IPS-11a (cell line): ENCODE results near the gene RHOBTB3.

Experiments used
- H3K4me3 ChIP-seq: one replicate; pipeline ENCODE4 v1.5.1; 2013; ENCODE audit warnings: low read depth, low read length, control low read depth

Gene RHOBTB3

GRCh38 chr5:95730011-95730700 is 980 bp upstream of the RHOBTB3 start:
- H3K4me3 ChIP-seq: peak overlapping the region; percentile 68

- H3K4me3 ChIP-seq: peak overlapping the region; percentile 68
Observed at GRCh38 chr5:95731571-95732554, 727 bp downstream of the RHOBTB3 start.

GRCh38 chr5:95733107-95733665 is 2.0 kb downstream of the RHOBTB3 start:
- H3K4me3 ChIP-seq: no peak overlapping the region

GRCh38 chr5:95734187-95734586 is 3.1 kb downstream of the RHOBTB3 start:
- H3K4me3 ChIP-seq: no peak overlapping the region

- H3K4me3 ChIP-seq: no peak overlapping the region
Observed at GRCh38 chr5:95734906-95735305, 3.8 kb downstream of the RHOBTB3 start.

- no peak overlapping the region for H3K4me3 ChIP-seq
Observed at GRCh38 chr5:95735406-95735805, 4.3 kb downstream of the RHOBTB3 start.

DNA sequence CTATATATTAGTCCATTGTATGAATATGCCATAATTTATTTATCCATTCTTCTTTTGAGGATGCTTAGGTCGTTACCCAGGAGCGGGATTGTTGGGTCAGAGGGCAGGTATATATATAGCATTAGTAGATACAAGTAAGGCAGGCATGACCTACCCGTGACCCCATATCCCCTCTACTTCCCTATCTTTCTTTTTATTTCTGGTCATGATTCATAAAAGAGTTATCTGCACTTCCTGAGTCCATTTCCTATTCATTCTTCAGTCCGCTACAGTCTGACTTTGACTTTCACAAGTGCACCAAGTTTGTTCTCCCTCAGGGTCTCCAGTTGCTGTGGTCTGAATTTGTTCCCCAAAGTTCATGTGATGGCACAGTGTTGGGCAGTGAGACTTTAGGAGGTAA is 6.9 kb downstream of the RHOBTB3 start:
- H3K4me3 ChIP-seq: no peak overlapping the region

- no peak overlapping the region for H3K4me3 ChIP-seq
Observed at GRCh38 chr5:95738834-95739233, 7.7 kb downstream of the RHOBTB3 start.

DNA sequence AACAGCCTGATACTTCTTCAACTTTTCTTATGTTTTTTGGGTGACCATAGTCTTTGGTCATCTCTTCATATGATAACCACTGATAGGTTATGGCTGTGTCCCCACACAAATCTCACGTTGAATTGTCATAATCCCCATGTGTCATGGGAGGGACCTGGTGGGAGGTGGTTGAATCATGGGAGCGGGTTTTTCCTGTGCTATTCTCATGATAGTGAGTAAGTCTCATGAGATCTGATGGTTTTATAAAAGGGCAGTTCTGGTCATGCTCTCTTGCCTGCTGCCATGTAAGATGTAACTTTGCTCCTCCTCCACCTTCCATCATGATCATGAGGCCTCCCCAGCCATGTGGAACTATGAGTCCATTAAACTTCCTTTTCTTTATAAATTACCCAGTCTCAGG is 8.7 kb downstream of the RHOBTB3 start:
- no peak overlapping the region for H3K4me3 ChIP-seq

- H3K4me3 ChIP-seq: no peak overlapping the region
Observed at GRCh38 chr5:95741458-95741857, 10.3 kb downstream of the RHOBTB3 start.

- H3K4me3 ChIP-seq: no peak overlapping the region
Observed at GRCh38 chr5:95743232-95743631, 12.1 kb downstream of the RHOBTB3 start.

GRCh38 chr5:95743877-95744276 is 12.7 kb downstream of the RHOBTB3 start:
- no peak overlapping the region for H3K4me3 ChIP-seq

DNA sequence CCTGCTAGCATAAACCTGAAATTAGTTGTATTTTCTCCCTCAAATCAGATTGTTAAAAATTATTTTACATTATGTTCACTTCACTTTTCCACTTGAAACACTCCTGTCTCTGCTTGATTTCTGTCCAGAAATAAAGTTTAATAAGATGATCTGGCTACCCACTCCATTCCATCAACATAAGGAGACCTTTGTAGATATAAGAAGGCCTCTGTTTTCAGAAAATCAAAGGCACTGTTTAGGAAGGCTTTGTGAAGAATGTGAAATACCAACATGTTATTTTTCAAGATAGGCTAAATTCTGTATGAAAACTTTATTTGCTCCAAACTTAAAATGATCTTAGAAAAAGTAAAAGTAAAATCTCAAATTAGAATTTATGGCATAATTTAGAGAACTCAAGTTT is 15.1 kb downstream of the RHOBTB3 start:
- H3K4me3 ChIP-seq: no peak overlapping the region

DNA sequence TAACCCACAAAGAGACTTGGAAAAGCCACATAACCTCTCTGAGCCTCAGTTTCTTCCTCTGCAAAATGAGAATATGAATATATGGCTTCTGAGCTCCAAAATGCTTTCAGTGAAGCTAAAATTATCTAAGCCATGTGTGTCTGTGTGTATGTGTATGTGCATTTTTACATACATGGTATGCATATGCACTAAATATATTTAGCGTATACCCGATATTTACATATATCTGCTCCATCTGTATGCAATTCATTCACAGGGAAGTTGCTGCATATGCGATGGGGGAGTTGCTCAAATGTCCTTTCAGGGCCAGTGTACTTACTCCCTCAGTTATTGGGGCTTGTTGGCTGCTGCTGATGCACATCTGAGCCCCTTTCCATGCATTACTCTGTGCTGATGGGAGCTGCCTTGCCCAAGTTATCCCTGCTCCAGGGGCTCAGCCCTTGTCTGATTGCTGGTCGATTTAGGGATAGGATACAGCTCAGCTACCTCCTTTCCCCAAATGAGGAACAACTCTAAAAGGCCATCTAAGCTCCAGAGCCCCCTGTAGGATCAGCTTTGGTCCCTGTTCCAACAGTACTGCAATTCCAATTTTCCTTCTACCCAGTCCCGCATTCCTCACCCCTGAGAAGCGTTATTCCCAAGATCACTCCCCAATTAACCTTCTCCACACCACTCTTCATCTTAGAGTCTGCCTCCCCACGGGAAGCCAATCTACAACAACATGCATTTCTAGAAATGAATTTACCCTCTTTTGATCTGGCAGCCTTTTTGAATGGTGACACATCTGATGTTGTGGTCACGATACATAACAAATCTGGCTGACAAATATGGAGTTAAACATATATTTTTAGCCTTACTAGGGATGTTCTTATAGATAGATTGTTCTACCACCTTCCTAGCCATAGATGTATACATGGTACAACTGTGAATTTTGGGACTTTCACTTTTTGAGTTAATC is 15.9 kb downstream of the RHOBTB3 start:
- no peak overlapping the region for H3K4me3 ChIP-seq

GRCh38 chr5:95748133-95748532 is 17.0 kb downstream of the RHOBTB3 start:
- H3K4me3 ChIP-seq: no peak overlapping the region

DNA sequence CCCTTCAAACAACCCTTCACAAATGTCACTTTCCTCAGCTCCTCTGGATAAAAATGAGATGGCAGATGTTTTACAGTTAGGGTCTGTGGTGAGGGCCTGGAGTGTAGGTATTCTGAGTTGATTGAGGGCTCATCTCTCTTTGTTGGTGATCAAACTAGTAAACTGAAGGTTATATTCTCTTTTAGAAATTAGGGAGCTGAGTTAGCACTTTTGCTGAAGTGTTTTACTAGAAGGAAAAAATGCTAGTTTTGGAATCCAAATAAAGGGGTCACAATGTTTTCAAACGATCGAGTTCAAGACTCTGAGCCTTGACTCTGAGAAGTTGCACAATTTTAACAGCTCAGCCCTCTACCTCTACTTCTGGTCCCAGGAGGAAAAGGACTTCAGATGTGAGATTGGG is 23.4 kb downstream of the RHOBTB3 start:
- no peak overlapping the region for H3K4me3 ChIP-seq

DNA sequence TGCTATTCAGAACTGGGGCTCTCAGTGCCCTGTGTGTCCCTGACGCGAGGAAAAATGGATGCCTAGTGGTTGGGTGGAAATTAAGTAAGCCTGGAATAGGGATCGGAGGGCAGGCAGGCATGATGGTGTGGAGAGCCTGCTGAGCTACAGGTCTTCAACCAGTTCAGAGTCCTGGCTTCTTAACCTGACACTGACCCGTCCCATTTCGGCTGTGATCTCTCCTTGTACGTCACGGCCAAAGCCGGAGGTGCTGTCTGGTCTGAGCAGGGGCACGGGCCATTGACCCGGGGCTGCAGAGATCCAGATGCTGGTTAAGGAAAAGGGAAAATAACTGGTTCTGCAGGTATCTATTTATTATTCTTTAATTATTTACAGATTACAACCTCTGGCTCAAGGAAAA is 27.9 kb downstream of the RHOBTB3 start:
- no peak overlapping the region for H3K4me3 ChIP-seq

DNA sequence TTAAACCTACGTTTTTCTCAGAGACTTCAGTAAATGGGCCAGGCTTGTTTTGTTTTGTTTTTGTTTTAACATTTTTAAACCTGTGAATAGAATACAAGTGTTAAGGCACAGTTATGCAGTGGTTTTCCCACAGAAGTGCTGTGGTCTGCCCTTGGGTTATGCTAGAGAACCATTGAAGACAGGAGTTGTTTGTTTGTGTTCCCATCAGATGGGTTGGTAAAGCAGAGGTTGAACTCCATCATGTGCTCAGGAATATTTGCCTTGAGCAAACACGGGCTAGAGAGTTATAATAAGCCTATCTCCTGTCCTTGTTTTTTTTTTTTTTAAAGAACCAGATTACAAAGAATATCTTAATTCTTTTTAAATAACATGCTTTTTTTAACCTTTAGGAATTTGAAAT is 28.5 kb downstream of the RHOBTB3 start:
- H3K4me3 ChIP-seq: no peak overlapping the region

DNA sequence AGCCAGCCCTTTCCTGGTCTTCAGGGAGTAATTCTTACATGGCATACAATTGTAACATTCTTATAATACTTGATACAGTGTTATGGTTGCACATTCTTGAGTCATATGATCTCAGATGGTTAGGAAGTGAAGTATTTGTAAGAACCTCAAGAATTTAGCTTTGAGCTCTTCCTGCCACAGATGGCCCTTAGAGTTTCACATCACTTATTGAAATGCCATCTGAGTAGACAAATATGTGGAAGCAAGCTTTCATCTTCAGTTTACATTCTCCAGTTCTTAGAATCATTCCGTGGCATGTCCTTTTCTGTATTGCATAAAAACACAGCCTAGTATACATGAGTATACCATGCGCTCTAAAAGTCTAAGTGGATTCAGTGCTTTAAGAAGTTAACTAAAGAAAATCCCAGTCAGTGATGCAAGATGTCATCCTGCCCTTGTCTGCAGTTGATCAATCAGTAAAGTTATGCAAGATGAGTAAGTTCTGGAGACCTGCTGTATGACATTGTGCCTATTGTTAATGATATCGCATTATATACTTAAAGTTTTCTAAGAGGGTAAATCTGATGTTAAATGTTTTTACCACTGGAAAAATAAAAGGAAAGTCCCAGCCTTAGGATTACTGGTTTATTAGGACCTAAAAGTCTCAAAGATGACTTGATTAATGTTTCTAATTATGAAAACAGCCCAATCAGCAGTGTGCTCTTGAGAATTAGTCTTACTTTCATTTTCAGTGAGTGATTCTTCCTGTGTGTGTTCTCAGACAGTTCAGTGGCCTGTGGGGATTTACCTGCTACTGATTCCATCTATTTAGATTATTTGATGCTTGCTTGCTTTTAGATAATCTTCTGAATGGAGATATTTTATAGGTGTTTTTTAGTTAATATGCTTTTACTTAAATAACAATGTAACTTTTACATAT is 29.4 kb downstream of the RHOBTB3 start:
- no peak overlapping the region for H3K4me3 ChIP-seq
